Frontal cortex (tissue), 4 donors: ENCODE measurements around the gene ESRRA. TPM values are rescaled to one million over a fixed set of nuclear protein-coding genes. Genes with fewer than 3 reads are reported as not detected.

Experiments used
- DNase-seq, 2 donors: peaks; one replicate each; pipeline ENCODE4 v3.0.0; 2012; ENCODE audit warnings: low spot score in 2 of 2
- FAIRE-seq: peaks from 2 replicates; lab custom pipeline; 2012; peaks lifted over from hg19 to GRCh38; lab: Jason Lieb, UNC
- small RNA-seq: library from RNA; depleted of rRNA; stranded (forward); fragments of <200 nt; gene quantifications from one replicate; pipeline ENCODE3, GENCODE V24; 2014
- total RNA-seq: library from RNA; depleted of rRNA; stranded (reverse); fragments of >200 nt; gene quantifications from one replicate; pipeline ENCODE4 v1.2.3, GENCODE V29; 2014
- donor health status: control.
- donor health status: control.
- donor health status: control.

Gene ESRRA
- total RNA-seq, 1 donor from 2014 or later: 12.6 TPM

DNA sequence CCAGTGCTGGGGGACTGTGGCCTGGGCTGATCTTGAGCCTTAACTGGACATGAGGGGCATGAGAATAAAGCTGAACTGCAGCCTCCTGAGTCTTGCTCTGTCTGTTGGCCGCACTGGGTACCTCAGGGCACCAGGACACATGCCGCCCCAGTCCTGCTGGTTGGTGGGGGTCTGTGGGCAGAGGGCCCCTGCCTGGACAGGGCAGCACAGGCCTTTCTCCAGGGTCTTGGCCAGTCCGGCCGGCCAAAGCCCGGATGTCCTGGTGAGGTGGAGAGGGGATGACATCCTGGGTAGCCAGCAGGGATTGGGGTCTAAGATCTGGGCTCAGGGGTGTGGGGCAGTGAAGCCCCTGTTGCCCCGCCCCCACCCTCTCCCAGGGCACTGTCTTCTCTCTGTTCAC is 52.1 kb downstream of the ESRRA start:
- no peak for DNase-seq
- no peak for FAIRE-seq

DNA sequence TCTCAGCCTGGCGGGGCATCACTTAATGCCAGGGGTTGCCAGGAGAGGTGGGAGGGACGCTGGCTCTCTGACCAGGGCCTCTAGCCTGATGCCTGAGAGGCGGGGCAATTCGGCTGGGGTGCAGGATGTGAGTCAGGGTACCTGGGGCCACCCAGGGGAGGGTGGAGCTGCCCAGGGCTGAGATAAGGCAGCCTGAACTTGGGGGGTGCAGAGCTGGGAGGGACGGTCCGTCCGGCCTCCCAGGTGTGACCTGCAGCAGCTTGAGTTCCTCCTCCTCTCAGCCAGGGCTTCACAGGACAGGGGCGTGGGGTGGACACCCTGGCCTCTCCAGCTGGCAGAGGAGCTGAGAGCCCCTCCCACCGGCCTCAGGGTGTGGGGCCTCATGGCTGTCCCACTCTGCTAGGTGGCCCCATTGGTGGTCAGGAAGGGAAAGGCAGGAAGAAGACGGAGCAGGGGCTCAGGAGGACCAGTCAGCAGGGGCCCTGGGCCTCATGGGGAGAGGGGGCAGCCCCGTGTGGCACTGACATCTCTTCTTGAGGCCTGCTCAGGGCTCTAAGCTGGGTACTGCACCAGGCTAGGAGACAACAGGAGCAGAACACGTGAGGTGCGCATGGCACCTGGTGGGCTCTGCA is 52.7 kb downstream of the ESRRA start:
- no peak for FAIRE-seq
- no peak for DNase-seq

DNA sequence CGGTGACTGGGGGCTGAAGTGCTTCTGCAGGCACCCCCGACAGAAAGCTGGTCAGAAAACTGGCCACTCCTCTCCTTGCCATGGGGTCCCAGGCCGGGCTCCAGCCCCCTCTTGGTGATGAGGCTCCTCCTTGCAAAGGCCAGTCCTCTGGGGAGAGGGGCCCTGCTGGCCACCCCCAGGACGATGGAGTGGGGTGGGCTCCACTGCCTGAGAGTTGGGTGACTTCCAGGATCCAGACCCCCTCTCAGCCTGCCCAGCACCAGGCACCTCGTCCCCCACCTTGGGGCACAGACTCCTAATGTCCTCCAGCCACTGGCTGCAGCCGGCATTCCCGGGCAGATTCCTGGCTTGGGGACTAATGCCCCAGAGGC is 53.2 kb downstream of the ESRRA start:
- DNase-seq (no peak), FAIRE-seq (no peak)

DNA sequence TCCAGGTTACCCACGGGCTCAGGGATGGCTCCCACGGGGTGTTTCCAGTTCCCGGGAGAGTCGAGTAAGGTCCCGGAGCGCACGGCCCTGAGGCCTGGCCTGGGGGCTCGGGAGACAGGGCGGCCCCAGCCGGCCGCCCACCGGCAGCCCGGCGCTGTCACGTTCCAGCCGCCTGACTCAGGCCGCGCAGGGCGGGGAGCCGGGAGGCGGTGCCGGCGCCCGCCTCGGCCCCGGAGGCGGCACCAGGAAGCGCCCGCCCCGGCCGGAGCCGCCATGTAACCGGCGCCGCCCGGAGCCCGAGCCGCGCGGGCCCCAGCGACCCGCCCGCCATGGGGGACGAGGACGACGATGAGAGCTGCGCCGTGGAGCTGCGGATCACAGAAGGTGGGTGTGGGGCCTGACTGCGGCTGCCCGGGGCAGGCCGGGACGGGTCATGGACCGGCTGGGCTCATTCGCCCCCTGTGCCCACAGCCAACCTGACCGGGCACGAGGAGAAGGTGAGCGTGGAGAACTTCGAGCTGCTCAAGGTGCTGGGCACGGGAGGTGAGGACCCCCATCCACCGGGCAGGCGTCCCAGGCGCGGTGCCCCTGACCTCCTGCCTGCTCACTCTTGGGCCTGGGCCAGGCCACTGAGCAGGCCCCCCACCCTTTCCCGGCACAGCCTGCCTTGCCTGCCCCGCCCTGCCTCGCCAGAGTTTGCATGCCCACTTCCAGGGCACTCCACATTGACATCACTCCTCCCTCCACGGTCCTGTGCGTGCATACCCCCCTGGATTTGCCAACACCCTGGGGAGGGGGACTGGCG is 53.8 kb downstream of the ESRRA start, which contains the start of gene RPS6KA4:
Gene RPS6KA4, plus strand, starts transcription at position 256 of the 805 bp plus-strand sequence. Its CDS starts 74 bp downstream, at position 330.
- peak; percentile 93 to 94 for DNase-seq
- FAIRE-seq: no peak

DNA sequence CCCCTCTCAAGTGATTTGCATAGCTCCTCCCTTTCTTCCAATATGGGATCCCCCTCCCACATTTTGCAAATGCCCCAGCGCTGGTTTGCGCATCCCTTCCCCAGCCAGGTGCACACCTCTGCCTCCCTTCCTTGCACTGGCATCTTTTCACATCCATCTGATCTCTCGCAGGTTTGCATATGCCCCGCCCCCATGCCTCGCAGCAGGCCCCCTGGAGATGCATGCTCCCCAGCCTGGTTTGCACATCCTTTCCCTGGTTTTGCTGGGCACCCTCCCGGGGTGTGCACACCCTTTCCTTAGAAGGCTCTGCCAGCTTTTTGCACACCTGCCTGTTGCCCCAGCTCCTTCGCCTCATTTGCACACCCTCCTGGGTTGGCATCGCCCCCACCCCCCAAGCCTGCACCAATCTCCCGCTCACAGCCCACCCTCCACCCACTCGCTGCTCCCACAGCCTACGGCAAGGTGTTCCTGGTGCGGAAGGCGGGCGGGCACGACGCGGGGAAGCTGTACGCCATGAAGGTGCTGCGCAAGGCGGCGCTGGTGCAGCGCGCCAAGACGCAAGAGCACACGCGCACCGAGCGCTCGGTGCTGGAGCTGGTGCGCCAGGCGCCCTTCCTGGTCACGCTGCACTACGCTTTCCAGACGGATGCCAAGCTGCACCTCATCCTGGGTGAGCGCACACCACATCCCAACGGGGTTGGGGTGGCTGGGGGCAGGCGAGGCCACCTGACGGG is 54.6 kb downstream of the ESRRA start:
- peak; percentile 53 to 66 for DNase-seq
- no peak for FAIRE-seq

DNA sequence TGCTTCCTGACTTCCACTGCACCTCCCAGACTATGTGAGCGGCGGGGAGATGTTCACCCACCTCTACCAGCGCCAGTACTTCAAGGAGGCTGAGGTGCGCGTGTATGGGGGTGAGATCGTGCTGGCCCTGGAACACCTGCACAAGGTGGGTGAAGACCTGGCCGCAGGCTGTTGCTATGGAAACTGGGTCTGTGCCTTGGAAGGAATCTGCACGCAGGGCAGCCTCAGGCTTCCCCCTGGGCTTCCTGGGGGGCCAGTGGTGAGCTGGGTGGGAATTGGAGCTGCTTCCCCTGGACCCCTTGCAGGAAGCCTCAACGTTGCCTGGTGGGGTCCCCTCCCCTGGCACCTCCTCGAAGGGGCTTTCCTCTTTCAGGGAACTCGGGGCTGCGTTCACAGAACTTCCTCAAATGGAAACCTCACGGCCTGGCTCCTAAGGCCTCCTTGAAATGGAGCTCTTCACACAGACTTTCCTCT is 55.2 kb downstream of the ESRRA start:
- DNase-seq (peak in 1 of 2 donors; percentile 43), FAIRE-seq (no peak)

DNA sequence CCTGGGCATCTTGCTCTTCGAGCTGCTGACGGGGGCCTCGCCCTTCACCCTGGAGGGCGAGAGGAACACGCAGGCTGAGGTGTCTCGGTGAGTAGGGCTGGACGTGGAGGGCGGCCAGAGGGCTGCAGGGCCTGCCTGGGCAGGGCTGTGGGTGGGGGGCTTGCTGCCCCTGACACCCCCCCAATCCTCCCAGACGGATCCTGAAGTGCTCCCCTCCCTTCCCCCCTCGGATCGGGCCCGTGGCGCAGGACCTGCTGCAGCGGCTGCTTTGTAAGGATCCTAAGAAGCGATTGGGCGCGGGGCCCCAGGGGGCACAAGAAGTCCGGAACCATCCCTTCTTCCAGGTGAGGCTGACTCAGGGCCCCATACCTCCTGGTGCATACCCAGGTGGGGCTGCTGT is 56.3 kb downstream of the ESRRA start:
- FAIRE-seq (no peak), DNase-seq (no peak)

DNA sequence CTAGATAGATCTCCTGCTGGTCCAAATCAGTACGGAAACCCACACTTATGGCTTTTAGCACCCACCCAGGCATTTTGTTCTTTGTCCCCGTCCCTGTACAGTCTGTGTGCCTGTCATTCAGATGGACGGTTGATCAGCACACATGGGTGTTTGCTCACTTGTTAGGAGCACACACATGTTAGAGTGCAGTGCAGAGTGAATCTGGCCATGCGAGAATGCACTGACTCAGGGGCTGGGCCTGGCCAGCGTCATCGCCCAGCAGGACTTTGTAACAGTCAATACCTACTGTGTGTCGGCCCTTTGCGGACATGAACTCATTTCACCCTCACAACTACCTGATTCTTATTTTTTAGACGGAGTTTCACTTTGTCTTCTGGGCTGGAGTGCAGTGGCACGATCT is 57.0 kb downstream of the ESRRA start:
- DNase-seq: no peak
- no peak for FAIRE-seq

DNA sequence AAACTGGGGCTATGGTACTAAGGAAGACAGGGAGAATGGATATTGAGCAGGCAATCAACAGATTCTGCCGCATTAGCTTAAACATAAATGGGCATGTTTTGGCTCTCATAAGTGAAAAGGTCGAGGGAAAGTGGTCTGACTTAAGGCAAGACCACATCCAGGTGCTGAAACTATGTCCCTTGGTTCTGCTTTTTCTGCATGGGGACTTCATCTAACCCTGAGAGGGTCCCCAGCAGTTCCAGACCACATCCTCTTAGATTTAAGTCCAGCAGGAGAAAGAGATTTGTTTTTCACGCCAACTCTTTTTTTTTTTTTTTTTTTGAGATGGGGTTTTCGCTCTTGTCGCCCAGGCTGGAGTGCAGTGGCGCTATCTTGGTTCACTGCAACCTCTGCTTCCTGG is 59.1 kb downstream of the ESRRA start:
- DNase-seq: no peak
- no peak for FAIRE-seq

DNA sequence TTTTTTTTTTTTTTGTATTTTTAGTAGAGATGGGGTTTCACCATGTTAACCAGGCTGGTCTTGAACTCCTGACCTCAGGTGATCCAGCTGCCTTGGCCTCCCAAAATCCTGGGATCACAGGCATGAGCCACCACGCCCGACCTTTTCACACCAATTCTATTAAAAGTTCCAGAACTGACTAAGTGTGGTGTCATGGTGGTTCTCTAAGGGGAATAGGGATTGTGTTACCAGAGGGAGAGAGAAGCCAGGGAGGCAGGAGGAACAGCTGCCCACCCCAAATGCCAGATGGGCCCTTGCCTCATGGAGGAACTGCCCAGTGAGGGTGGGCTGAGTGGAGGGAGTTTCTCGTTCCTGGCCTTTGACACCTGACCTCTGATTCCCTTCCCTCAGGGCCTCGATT is 59.6 kb downstream of the ESRRA start:
- peak in 1 of 2 donors; percentile 14 for DNase-seq
- FAIRE-seq: no peak

Small RNA genes within 50 kb of the gene (small RNA-seq; reads per million reads assigned to genes)
- not detected for gene MIR7155
- gene RF00019: not detected

Other genes starting within 250 kb of the ESRRA start
- gene MACROD1, start 139.4 kb upstream of the ESRRA start, total RNA-seq: 19.6 TPM
- gene STIP1, start 119.4 kb upstream of the ESRRA start, total RNA-seq: 91.7 TPM
- 0.41 TPM for gene FERMT3, start 98.8 kb upstream of the ESRRA start, total RNA-seq
- gene TRPT1, start 79.3 kb upstream of the ESRRA start, total RNA-seq: 10.6 TPM
- 12.6 TPM for gene NUDT22, start 79.2 kb upstream of the ESRRA start, total RNA-seq
- 9.8 TPM for gene DNAJC4, start 75.0 kb upstream of the ESRRA start, total RNA-seq
- 17.9 TPM for gene VEGFB, start 70.9 kb upstream of the ESRRA start, total RNA-seq
- gene FKBP2, start 64.4 kb upstream of the ESRRA start, total RNA-seq: 26.1 TPM
- 102 TPM for gene PPP1R14B, start 58.6 kb upstream of the ESRRA start, total RNA-seq
- 4.9 TPM for gene PLCB3, start 54.0 kb upstream of the ESRRA start, total RNA-seq
- gene BAD, start 20.9 kb upstream of the ESRRA start, total RNA-seq: 44.8 TPM
- 9.8 TPM for gene GPR137, start 19.7 kb upstream of the ESRRA start, total RNA-seq
- 1.6 TPM for gene KCNK4, start 14.2 kb upstream of the ESRRA start, total RNA-seq
- 0.82 TPM for gene CATSPERZ, start 5.2 kb upstream of the ESRRA start, total RNA-seq
- 103 TPM for gene TRMT112, start 12.0 kb downstream of the ESRRA start, total RNA-seq
- gene PRDX5, start 12.6 kb downstream of the ESRRA start, total RNA-seq: 129 TPM
- 0.82 TPM for gene CCDC88B, start 34.7 kb downstream of the ESRRA start, total RNA-seq
- 9.4 TPM for gene RPS6KA4, start 53.6 kb downstream of the ESRRA start, total RNA-seq